Smooth muscle cell (in vitro differentiated cells): ENCODE data around the gene ITGA11. TPM values are rescaled to one million over a fixed set of nuclear protein-coding genes. Genes with fewer than 3 reads are reported as not detected.

Experiments used
- DNase-seq: peaks from one replicate; lab custom pipeline; 2025; ENCODE audit not compliant: unreplicated experiment; lab: John Stamatoyannopoulos, UW
- H2AFZ ChIP-seq: fragments of 200-600 bp; sonication (generic); 2 replicates; pipeline ENCODE4 v1.6.0; 2016; ENCODE audit warnings: antibody characterized with exemption, low read depth, mild to moderate bottlenecking
- H3F3A ChIP-seq: fragments of 200-600 bp; sonication (generic); 2 replicates; pipeline ENCODE4 v1.6.0; 2017; ENCODE audit warnings: antibody characterized with exemption, low read depth
- H3K27ac ChIP-seq: fragments of 200-600 bp; sonication (generic); 2 replicates; pipeline ENCODE4 v1.5.1; 2016; ENCODE audit warnings: low read depth, mild to moderate bottlenecking
- H3K27me3 ChIP-seq: fragments of 200-600 bp; sonication (generic); 2 replicates; pipeline ENCODE4 v1.6.1; 2016; ENCODE audit warnings: low read depth, mild to moderate bottlenecking
- H3K36me3 ChIP-seq: fragments of 200-600 bp; sonication (generic); 2 replicates; pipeline ENCODE4 v1.5.1; 2016; ENCODE audit warnings: low read depth
- H3K4me1 ChIP-seq: fragments of 200-600 bp; sonication (generic); 2 replicates; pipeline ENCODE4 v1.5.1; 2016; ENCODE audit warnings: low read depth
- H3K4me2 ChIP-seq: fragments of 200-600 bp; sonication (generic); 2 replicates; pipeline ENCODE4 v1.6.0; 2016; ENCODE audit warnings: mild to moderate bottlenecking
- H3K4me3 ChIP-seq: fragments of 200-600 bp; sonication (generic); 2 replicates; pipeline ENCODE4 v1.5.1; 2016; ENCODE audit warnings: mild to moderate bottlenecking
- H3K79me2 ChIP-seq: fragments of 200-600 bp; sonication (generic); 2 replicates; pipeline ENCODE4 v1.6.0; 2016; ENCODE audit warnings: low read depth, mild to moderate bottlenecking
- H3K9ac ChIP-seq: fragments of 200-600 bp; sonication (generic); 2 replicates; pipeline ENCODE4 v1.6.0; 2016; ENCODE audit warnings: low read depth
- H3K9me3 ChIP-seq: fragments of 200-600 bp; sonication (generic); replicated peaks from 2 replicates; pipeline ENCODE4 v1.5.1; 2016; ENCODE audit warnings: low read depth
- H4K20me1 ChIP-seq: fragments of 200-600 bp; sonication (generic); 2 replicates; pipeline ENCODE4 v1.6.0; 2016; ENCODE audit warnings: low read depth
- CTCF ChIP-seq: fragments of 200-600 bp; sonication (generic); IDR thresholded peaks from 2 replicates; pipeline ENCODE4 v1.5.1; 2017; ENCODE audit warnings: borderline replicate concordance, mild to moderate bottlenecking, antibody characterized with exemption; ENCODE audit not compliant: insufficient read depth, poor library complexity, severe bottlenecking
- WGBS: methylation state at CpG from one replicate; pipeline ENCODE4 v1.1.7; 2016; ENCODE audit warnings: low lambda C conversion rate; 5-methylcytosine and 5-hydroxymethylcytosine counted together
- polyA plus RNA-seq: library from polyadenylated mRNA; unstranded; fragments of >200 nt; fragmentation: Nextera tagmentation; extraction: Ambion mirVana; gene quantifications from 2 replicates; pipeline ENCODE4 v1.2.1, GENCODE V29; 2016
- total RNA-seq: library from RNA; depleted of rRNA; stranded (reverse); fragments of >200 nt; gene quantifications from 2 replicates; pipeline ENCODE4 v1.2.3, GENCODE V29; 2014

ITGA11 gene
- total and polyA plus RNA-seq, 2 experiments from 2014 or later, result 87.8 to 133 TPM

- no peak overlapping the region for H3K27ac ChIP-seq
- no peak overlapping the region for H3K9ac ChIP-seq
- H3K36me3 ChIP-seq, result no peaks in the 10 kb centered on the region
- DNase-seq, result no peak
- no peaks in the 10 kb centered on the region for H3K79me2 ChIP-seq
- no peaks in the 10 kb centered on the region for H3K9me3 ChIP-seq
- H3K27me3 ChIP-seq, result no peaks in the 10 kb centered on the region
- no peak overlapping the region for H3K4me3 ChIP-seq
- no peak for TF ChIP-seq CTCF
- no peaks in the 10 kb centered on the region for H3F3A ChIP-seq
- H3K4me1 ChIP-seq, result no peaks in the 10 kb centered on the region
- H2AFZ ChIP-seq, result no peak overlapping the region
- H4K20me1 ChIP-seq, result no peaks in the 10 kb centered on the region
- WGBS, result 57% methylated on average over 5 of the region's 5 CpGs
- no peak overlapping the region for H3K4me2 ChIP-seq
Observed at GRCh38 chr15:68471541-68471940, 39.6 kb upstream of the ITGA11 start.

- no peaks in the 10 kb centered on the region for H4K20me1 ChIP-seq
- no peaks in the 10 kb centered on the region for H3K36me3 ChIP-seq
- H3K27me3 ChIP-seq, result no peaks in the 10 kb centered on the region
- H3K79me2 ChIP-seq, result no peaks in the 10 kb centered on the region
- H2AFZ ChIP-seq, result no peak overlapping the region
- no peak overlapping the region for H3K4me2 ChIP-seq
- no peak overlapping the region for H3K9ac ChIP-seq
- no peak for TF ChIP-seq CTCF
- no peaks in the 10 kb centered on the region for H3K4me1 ChIP-seq
- no peak overlapping the region for H3K4me3 ChIP-seq
- no peak overlapping the region for H3K27ac ChIP-seq
- DNase-seq, result no peak
- no peaks in the 10 kb centered on the region for H3K9me3 ChIP-seq
- 93% methylated on average over 5 of the region's 5 CpGs for WGBS
- no peaks in the 10 kb centered on the region for H3F3A ChIP-seq
Observed at GRCh38 chr15:68470976-68471375, 39.0 kb upstream of the ITGA11 start.

- peaks cover 2% of the 10 kb centered on the region for H3K4me1 ChIP-seq
- TF ChIP-seq CTCF, result no peak
- H3K4me2 ChIP-seq, result no peak overlapping the region
- no peak overlapping the region for H3K27ac ChIP-seq
- H3K9me3 ChIP-seq, result no peaks in the 10 kb centered on the region
- H3K4me3 ChIP-seq, result no peak overlapping the region
- no peaks in the 10 kb centered on the region for H3K36me3 ChIP-seq
- H3F3A ChIP-seq, result no peaks in the 10 kb centered on the region
- no peaks in the 10 kb centered on the region for H4K20me1 ChIP-seq
- no peaks in the 10 kb centered on the region for H3K79me2 ChIP-seq
- 83% methylated on average over 14 of the region's 14 CpGs for WGBS
- DNase-seq, result no peak
- H3K27me3 ChIP-seq, result no peaks in the 10 kb centered on the region
- H2AFZ ChIP-seq, result no peak overlapping the region
- no peak overlapping the region for H3K9ac ChIP-seq
Observed at GRCh38 chr15:68470049-68470742, 38.2 kb upstream of the ITGA11 start.
